SK-N-SH treated with all-trans-retinoic acid at 6 μM for 48 hours (cell line): ENCODE results near the gene RFC1.
"Not testable (repeated sequence)": the region's sequence is repeated elsewhere in the genome, so short reads cannot be mapped to it uniquely, and the experiment has no call there.

Experiments used
- ATAC-seq: fragments of 200-7000 bp; cut with Tn5 transposase; 3 replicates; pipeline ENCODE4 v1.9.1; 2020; ENCODE audit warnings: mild to moderate bottlenecking, moderate library complexity
- ARNTL ChIP-seq: fragments of 450-650 bp; formaldehyde crosslinking; IDR thresholded peaks from 2 replicates; pipeline ENCODE4 v1.5.0; 2020; ENCODE audit warnings: low read depth, mild to moderate bottlenecking, moderate library complexity, borderline replicate concordance
- BACH2 ChIP-seq: fragments of 250-450 bp; sonication (Bioruptor Pico); IDR thresholded peaks from 2 replicates; pipeline ENCODE4 v1.9.0; 2021; ENCODE audit warnings: mild to moderate bottlenecking, borderline replicate concordance
- CSDC2 ChIP-seq: fragments of 250-450 bp; sonication (Bioruptor Pico); IDR thresholded peaks from 2 replicates; pipeline ENCODE4 v1.5.0; 2020; ENCODE audit warnings: mild to moderate bottlenecking, moderate library complexity
- ESRRG ChIP-seq: fragments of 250-450 bp; sonication (Bioruptor Pico); IDR thresholded peaks from 2 replicates; pipeline ENCODE4 v1.6.1; 2021; ENCODE audit warnings: mild to moderate bottlenecking
- ISL1 ChIP-seq: fragments of 250-450 bp; sonication (Bioruptor Pico); IDR thresholded peaks from 2 replicates; pipeline ENCODE4 v2.1.2; 2022; ENCODE audit warnings: mild to moderate bottlenecking, moderate library complexity
- RARB ChIP-seq: fragments of 250-450 bp; sonication (Bioruptor Pico); IDR thresholded peaks from 2 replicates; pipeline ENCODE4 v1.8.0; 2021; ENCODE audit warnings: mild to moderate bottlenecking, moderate library complexity
- SNAI2 ChIP-seq: fragments of 250-450 bp; sonication (Bioruptor Pico); IDR thresholded peaks from 2 replicates; pipeline ENCODE4 v1.5.0; 2020; ENCODE audit warnings: mild to moderate bottlenecking, moderate library complexity
- TCF4 ChIP-seq: fragments of 250-450 bp; sonication (Bioruptor Pico); IDR thresholded peaks from 2 replicates; pipeline ENCODE4 v1.8.0; 2021; ENCODE audit warnings: mild to moderate bottlenecking, moderate library complexity, borderline replicate concordance
- TOX ChIP-seq: fragments of 250-450 bp; sonication (Bioruptor Pico); IDR thresholded peaks from 2 replicates; pipeline ENCODE4 v1.8.0; 2021; ENCODE audit warnings: mild to moderate bottlenecking, moderate library complexity, borderline replicate concordance
- ZC3H10 ChIP-seq: fragments of 250-450 bp; sonication (Bioruptor Pico); IDR thresholded peaks from 2 replicates; pipeline ENCODE4 v1.5.1; 2021; ENCODE audit warnings: mild to moderate bottlenecking, moderate library complexity
- ZFP3 ChIP-seq: fragments of 250-450 bp; sonication (Bioruptor Pico); IDR thresholded peaks from 2 replicates; pipeline ENCODE4 v1.5.0; 2020; ENCODE audit warnings: mild to moderate bottlenecking, moderate library complexity
- ZFP30 ChIP-seq: fragments of 450-650 bp; formaldehyde crosslinking; IDR thresholded peaks from 2 replicates; pipeline ENCODE4 v1.5.0; 2022; ENCODE audit warnings: mild to moderate bottlenecking, moderate library complexity
- ZNF70 ChIP-seq: fragments of 450-650 bp; formaldehyde crosslinking; IDR thresholded peaks from 2 replicates; pipeline ENCODE4 v1.5.0; 2020; ENCODE audit warnings: mild to moderate bottlenecking, moderate library complexity
- TF ChIP-seq, protein P1 (sequence below): fragments of 250-450 bp; sonication (Bioruptor Pico); IDR thresholded peaks from 2 replicates; pipeline ENCODE4 v1.5.1; 2020; ENCODE audit warnings: low read depth, mild to moderate bottlenecking, moderate library complexity
- TF ChIP-seq, protein P2 (sequence below): fragments of 250-450 bp; sonication (Bioruptor Pico); IDR thresholded peaks from 2 replicates; pipeline ENCODE4 v1.8.0; 2021; ENCODE audit warnings: low read depth, mild to moderate bottlenecking, moderate library complexity, borderline replicate concordance
- TF ChIP-seq, protein P3 (sequence below): fragments of 250-450 bp; sonication (Bioruptor Pico); IDR thresholded peaks from 2 replicates; pipeline ENCODE4 v1.8.0; 2020; ENCODE audit warnings: mild to moderate bottlenecking, moderate library complexity, borderline replicate concordance
- TF ChIP-seq, protein P4 (sequence below): fragments of 250-450 bp; sonication (Bioruptor Pico); IDR thresholded peaks from 2 replicates; pipeline ENCODE4 v1.5.1; 2021; ENCODE audit warnings: mild to moderate bottlenecking, moderate library complexity
- TF ChIP-seq, protein P5 (sequence below): fragments of 250-450 bp; sonication (Bioruptor Pico); IDR thresholded peaks from 2 replicates; pipeline ENCODE4 v1.5.0; 2020; ENCODE audit warnings: mild to moderate bottlenecking, moderate library complexity

RFC1 gene

DNA sequence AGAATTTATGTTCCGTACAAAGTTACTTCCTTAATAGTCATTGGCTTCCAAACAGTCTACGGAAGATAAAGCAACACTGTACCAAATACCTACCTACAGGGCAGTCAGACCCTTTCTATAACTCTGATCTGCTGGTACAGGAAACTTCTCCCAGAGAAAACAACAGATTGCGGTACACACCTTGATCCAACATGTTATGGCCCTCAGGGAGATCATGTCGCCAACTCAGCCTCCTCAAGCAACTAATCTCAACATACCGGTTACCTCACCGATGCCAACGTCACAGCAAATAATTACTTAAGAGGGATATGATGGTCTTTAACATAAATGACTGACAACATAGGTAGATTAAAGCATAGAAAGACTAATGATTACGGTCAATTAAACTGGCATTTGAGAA is 70.4 kb downstream of the RFC1 start (continued):
- TF ChIP-seq, protein P1, sequence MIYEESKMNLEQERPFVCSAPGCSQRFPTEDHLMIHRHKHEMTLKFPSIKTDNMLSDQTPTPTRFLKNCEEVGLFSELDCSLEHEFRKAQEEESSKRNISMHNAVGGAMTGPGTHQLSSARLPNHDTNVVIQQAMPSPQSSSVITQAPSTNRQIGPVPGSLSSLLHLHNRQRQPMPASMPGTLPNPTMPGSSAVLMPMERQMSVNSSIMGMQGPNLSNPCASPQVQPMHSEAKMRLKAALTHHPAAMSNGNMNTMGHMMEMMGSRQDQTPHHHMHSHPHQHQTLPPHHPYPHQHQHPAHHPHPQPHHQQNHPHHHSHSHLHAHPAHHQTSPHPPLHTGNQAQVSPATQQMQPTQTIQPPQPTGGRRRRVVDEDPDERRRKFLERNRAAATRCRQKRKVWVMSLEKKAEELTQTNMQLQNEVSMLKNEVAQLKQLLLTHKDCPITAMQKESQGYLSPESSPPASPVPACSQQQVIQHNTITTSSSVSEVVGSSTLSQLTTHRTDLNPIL (CRISPR knock-in tag) = no peak
- TF ChIP-seq ESRRG (CRISPR knock-in tag) (no peak), SNAI2 (no peak)

DNA sequence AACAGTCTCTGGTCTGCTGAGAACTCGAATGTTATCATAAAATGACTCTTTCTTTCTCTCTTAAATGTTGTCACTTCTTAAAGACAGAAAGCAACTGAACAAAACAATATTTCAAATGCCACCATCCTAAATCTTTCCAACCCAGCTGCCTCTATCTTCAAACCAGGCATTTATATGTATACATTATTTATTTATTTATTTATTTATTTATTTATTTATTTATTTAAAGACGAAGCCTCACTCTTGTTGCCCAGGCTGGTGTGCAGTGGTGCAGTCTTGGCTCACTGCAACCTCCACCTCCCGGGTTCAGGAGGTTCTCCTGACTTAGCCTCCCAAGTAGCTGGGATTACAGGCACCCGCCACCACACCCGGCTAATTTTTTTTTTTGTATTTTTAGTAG is 73.7 kb downstream of the RFC1 start:
- ATAC-seq = not testable (repeated sequence)

DNA sequence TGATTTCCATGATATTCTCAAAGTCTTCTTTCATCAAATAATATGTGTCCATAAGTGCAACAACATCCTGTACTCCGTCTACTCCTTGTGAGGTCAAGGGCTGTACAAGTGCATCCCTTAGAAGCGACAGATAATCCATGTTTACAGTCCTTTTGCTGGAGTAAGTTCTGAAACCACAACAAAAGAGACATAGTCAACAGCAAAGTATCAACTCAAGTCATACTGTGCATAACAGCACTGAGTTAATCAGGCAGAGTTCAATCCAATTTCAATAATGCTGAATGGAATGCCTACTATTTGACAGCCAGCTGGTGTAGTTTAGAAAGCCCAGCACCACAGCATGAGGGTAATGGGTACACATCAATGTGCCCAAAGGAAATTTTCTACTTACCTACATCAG is 74.5 kb downstream of the RFC1 start:
- no peak for ATAC-seq
- TF ChIP-seq, protein P2, sequence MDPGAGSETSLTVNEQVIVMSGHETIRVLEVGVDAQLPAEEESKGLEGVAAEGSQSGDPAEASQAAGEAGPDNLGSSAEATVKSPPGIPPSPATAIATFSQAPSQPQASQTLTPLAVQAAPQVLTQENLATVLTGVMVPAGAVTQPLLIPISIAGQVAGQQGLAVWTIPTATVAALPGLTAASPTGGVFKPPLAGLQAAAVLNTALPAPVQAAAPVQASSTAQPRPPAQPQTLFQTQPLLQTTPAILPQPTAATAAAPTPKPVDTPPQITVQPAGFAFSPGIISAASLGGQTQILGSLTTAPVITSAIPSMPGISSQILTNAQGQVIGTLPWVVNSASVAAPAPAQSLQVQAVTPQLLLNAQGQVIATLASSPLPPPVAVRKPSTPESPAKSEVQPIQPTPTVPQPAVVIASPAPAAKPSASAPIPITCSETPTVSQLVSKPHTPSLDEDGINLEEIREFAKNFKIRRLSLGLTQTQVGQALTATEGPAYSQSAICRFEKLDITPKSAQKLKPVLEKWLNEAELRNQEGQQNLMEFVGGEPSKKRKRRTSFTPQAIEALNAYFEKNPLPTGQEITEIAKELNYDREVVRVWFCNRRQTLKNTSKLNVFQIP = no peak
- TF ChIP-seq ZC3H10 (CRISPR knock-in tag) = no peak
- no peak for TF ChIP-seq BACH2 (CRISPR knock-in tag)
- TF ChIP-seq, protein P3, sequence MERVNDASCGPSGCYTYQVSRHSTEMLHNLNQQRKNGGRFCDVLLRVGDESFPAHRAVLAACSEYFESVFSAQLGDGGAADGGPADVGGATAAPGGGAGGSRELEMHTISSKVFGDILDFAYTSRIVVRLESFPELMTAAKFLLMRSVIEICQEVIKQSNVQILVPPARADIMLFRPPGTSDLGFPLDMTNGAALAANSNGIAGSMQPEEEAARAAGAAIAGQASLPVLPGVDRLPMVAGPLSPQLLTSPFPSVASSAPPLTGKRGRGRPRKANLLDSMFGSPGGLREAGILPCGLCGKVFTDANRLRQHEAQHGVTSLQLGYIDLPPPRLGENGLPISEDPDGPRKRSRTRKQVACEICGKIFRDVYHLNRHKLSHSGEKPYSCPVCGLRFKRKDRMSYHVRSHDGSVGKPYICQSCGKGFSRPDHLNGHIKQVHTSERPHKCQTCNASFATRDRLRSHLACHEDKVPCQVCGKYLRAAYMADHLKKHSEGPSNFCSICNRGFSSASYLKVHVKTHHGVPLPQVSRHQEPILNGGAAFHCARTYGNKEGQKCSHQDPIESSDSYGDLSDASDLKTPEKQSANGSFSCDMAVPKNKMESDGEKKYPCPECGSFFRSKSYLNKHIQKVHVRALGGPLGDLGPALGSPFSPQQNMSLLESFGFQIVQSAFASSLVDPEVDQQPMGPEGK (CRISPR knock-in tag) = no peak
- no peak for TF ChIP-seq ARNTL (CRISPR knock-in tag)
- TF ChIP-seq, protein P4, sequence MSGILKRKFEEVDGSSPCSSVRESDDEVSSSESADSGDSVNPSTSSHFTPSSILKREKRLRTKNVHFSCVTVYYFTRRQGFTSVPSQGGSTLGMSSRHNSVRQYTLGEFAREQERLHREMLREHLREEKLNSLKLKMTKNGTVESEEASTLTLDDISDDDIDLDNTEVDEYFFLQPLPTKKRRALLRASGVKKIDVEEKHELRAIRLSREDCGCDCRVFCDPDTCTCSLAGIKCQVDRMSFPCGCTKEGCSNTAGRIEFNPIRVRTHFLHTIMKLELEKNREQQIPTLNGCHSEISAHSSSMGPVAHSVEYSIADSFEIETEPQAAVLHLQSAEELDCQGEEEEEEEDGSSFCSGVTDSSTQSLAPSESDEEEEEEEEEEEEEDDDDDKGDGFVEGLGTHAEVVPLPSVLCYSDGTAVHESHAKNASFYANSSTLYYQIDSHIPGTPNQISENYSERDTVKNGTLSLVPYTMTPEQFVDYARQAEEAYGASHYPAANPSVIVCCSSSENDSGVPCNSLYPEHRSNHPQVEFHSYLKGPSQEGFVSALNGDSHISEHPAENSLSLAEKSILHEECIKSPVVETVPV (CRISPR knock-in tag) = no peak
- TF ChIP-seq RARB = no peak
- no peak for TF ChIP-seq ZFP3
- TF ChIP-seq, protein P5, sequence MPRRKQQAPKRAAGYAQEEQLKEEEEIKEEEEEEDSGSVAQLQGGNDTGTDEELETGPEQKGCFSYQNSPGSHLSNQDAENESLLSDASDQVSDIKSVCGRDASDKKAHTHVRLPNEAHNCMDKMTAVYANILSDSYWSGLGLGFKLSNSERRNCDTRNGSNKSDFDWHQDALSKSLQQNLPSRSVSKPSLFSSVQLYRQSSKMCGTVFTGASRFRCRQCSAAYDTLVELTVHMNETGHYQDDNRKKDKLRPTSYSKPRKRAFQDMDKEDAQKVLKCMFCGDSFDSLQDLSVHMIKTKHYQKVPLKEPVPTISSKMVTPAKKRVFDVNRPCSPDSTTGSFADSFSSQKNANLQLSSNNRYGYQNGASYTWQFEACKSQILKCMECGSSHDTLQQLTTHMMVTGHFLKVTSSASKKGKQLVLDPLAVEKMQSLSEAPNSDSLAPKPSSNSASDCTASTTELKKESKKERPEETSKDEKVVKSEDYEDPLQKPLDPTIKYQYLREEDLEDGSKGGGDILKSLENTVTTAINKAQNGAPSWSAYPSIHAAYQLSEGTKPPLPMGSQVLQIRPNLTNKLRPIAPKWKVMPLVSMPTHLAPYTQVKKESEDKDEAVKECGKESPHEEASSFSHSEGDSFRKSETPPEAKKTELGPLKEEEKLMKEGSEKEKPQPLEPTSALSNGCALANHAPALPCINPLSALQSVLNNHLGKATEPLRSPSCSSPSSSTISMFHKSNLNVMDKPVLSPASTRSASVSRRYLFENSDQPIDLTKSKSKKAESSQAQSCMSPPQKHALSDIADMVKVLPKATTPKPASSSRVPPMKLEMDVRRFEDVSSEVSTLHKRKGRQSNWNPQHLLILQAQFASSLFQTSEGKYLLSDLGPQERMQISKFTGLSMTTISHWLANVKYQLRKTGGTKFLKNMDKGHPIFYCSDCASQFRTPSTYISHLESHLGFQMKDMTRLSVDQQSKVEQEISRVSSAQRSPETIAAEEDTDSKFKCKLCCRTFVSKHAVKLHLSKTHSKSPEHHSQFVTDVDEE (CRISPR knock-in tag) = no peak
- no peak for TF ChIP-seq CSDC2
- no peak for TF ChIP-seq TCF4
- no peak for TF ChIP-seq ZNF70 (CRISPR knock-in tag)
- no peak for TF ChIP-seq SNAI2
- no peak for TF ChIP-seq ZFP30 (CRISPR knock-in tag)

DNA sequence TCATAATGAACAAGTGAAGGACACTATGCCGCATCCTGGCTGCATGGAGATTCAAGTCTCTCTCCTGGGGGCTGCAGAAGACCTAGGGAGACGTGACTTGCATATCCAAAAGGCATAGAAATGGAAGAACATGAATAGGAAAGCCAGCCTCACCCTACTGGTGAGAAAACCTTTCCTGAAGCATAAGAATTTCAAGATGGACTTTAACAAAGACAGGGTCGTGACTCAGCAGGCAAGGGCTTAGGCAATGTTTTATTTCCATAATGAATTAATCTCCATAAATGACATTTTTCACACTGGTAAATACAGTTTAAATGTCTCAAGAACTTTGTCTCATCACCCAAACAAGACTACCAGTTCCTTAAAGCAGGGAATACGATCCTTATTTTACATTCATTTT is 78.9 kb downstream of the RFC1 start:
- TF ChIP-seq TOX (no peak), ZC3H10 (CRISPR knock-in tag) (no peak), CSDC2 (no peak), ISL1 (CRISPR knock-in tag) (no peak), TCF4 (no peak), RARB (no peak), SNAI2 (no peak)
- TF ChIP-seq, protein P1 (CRISPR knock-in tag) = no peak
- TF ChIP-seq, protein P2 = no peak
- ATAC-seq = no peak
